Sciatic nerve (tissue), 2 donors: ENCODE measurements around the gene RSPH9. TPM values are rescaled to one million over a fixed set of nuclear protein-coding genes. Genes with fewer than 3 reads are reported as not detected.
A peak's percentile ranks its signal among the peaks of the same experiment; 100 is the strongest.

Source experiments
- ATAC-seq: fragments of 200-7000 bp; cut with Tn5 transposase; one replicate; pipeline ENCODE4 v1.9.1; 2020; ENCODE audit warnings: mild to moderate bottlenecking, moderate library complexity
- DNase-seq: peaks from one replicate; pipeline ENCODE4 v3.0.0-alpha.2; 2020; ENCODE audit warnings: low spot score
- intact Hi-C: fragments of 100-400 bp; cut with DNase I; formaldehyde crosslinking; loops from one replicate; pipeline ENCODE4 v1.14.2; 2022
- total RNA-seq: library from RNA; stranded (reverse); fragmentation: NEBNext Ultra II Directional; extraction: Animal tissue kit (Norgen Biotek cat#: 25700); gene quantifications from one replicate; pipeline ENCODE4 v1.2.1, GENCODE V29; 2021
- donor health status: DM: no; HTN: no; CAD: no.
- donor health status: DM: no; HTN: no; CAD: no.

RSPH9 gene
- total RNA-seq, 1 donor from 2014 or later: 0.49 TPM

DNA sequence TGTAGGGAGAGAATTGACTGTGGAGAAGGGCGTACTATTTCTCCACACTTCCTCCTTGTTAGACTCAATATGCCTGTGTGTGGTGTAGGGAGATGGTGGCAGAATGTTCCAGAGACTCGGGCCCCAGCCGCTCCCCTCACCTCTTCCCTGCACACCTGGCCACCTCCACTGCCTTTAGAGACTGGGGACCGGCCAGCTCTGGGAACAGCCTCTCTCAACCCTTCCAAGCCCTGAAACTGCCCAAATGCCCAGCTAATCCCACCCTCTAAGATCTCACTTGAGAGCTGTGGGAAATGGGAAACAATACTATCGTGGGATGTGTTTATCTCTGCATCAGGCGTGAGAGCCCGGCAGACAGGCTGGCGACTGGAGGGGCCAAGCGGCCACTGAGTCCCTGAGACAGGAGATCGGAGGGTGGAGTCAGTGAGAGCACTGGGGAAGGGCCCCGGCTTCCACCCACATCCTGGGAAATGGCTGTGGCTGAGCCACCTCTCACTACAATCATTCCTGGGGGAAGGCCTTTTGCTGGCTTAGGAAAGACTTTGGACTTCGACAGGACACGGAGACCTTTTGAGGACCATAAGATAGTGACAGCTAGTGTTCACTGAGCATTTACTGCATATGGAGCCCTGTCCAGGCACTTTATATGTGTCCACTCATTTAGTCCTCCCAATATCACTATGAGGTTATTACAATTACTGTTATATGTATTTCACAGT, 73.7 kb downstream of the RSPH9 start:
- DNase-seq (no peak), ATAC-seq (no peak)
- intact Hi-C loops: no loop called here

DNA sequence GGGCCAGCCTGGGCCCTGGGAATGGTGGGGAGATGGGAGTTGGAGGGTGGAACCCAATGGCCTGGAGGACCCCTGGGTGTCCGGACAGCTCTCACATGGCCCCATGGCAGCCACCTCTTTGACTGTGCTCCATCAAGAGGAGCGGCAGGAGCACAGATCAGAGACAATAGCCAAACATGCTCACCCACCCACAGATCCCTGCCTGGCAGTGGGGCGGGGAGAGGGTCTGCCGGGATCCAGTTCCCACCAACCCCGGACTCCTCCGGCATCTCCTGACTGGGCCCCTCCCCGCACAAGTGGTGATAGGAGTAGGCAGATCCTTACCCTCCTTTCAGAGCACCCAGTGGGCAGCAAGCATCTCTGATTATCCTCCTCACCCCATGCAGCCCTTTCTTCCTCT, 74.7 kb downstream of the RSPH9 start:
- intact Hi-C loops: no loop called here
- peak; percentile 49 for DNase-seq
- ATAC-seq: no peak

DNA sequence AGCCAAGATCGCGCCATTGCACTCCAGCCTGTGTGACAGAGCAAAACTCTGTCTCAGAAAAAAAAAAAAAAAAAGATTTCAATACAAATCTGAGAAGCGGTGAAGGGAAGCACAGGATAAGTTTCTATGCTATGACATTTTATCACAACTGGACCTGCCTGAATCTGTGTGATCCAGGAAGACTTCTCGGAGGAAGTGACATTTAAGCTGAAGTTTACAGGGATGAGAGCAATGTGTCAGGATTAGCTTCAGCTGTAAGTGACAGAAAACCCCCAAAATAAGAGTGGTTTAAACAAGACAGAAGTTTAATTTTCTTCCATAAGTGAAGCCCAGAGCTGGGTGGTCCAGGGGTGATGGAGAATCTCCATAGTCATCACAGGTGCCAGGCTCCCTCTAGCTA, 76.2 kb downstream of the RSPH9 start:
- ATAC-seq (no peak), DNase-seq (peak; percentile 9)
- intact Hi-C loops: no loop called here

Other genes with a start within 250 kb of the RSPH9 start
- 31.7 TPM for gene ABCC10, start 217.5 kb upstream of the RSPH9 start, total RNA-seq
- 0.45 TPM for gene DLK2, start 189.5 kb upstream of the RSPH9 start, total RNA-seq
- gene TJAP1, start 167.5 kb upstream of the RSPH9 start, total RNA-seq: 36.9 TPM
- gene LRRC73, start 134.7 kb upstream of the RSPH9 start, total RNA-seq: 1.2 TPM
- 66.7 TPM for gene YIPF3, start 128.1 kb upstream of the RSPH9 start, total RNA-seq
- gene POLR1C, start 127.9 kb upstream of the RSPH9 start, total RNA-seq: 30.3 TPM
- gene XPO5, start 69.0 kb upstream of the RSPH9 start, total RNA-seq: 33.5 TPM
- 14.6 TPM for gene POLH, start 68.9 kb upstream of the RSPH9 start, total RNA-seq
- 60.6 TPM for gene GTPBP2, start 15.8 kb upstream of the RSPH9 start, total RNA-seq
- 16.8 TPM for gene MAD2L1BP, start 9.2 kb upstream of the RSPH9 start, total RNA-seq
- gene MRPS18A, start 42.8 kb downstream of the RSPH9 start, total RNA-seq: 29.7 TPM
- 155 TPM for gene VEGFA, start 125.2 kb downstream of the RSPH9 start, total RNA-seq